Ascending aorta (tissue), 2 donors: ENCODE results near the gene NARS2. TPM values are rescaled to one million over a fixed set of nuclear protein-coding genes. Genes with fewer than 3 reads are reported as not detected.

ENCODE experiments used
- DNase-seq, 2 donors: peaks; one replicate each; pipeline ENCODE4 v3.0.0-alpha.2; 2019; ENCODE audit warnings: low spot score in 2 of 2
- H3K27ac ChIP-seq, 2 donors: fragments of 200-600 bp; sonication (generic); one replicate each; pipeline ENCODE4 v1.5.1; 2016 to 2017; ENCODE audit warnings: mild to moderate bottlenecking in 1 of 2
- H3K27me3 ChIP-seq: fragments of 200-600 bp; sonication (generic); one replicate; pipeline ENCODE4 v1.5.1; 2017
- H3K36me3 ChIP-seq, 2 donors: fragments of 200-600 bp; sonication (generic); one replicate each; pipeline ENCODE4 v1.5.1; 2016
- H3K4me1 ChIP-seq, 2 donors: fragments of 200-600 bp; sonication (generic); one replicate each; pipeline ENCODE4 v1.5.1; 2016 to 2017; ENCODE audit warnings: mild to moderate bottlenecking in 1 of 2
- H3K4me3 ChIP-seq, 2 donors: fragments of 200-600 bp; sonication (generic); one replicate each; pipeline ENCODE4 v1.5.1; 2016 to 2017; ENCODE audit warnings: mild to moderate bottlenecking in 1 of 2
- H3K9me3 ChIP-seq, 2 donors: fragments of 200-600 bp; sonication (generic); one replicate each; pipeline ENCODE4 v1.5.1; 2016
- CTCF ChIP-seq, 3 experiments: fragments of 200-600 bp in 2 of 3; fragments of 450-650 bp in 1 of 3; sonication (generic) in 2 of 3; IDR thresholded peaks; one replicate each; pipeline ENCODE4 v1.5.1; 2016 to 2019; ENCODE audit warnings: antibody characterized with exemption in 3 of 3, mild to moderate bottlenecking in 1 of 3, moderate library complexity in 1 of 3
- intact Hi-C: fragments of 100-400 bp; cut with DNase I; formaldehyde crosslinking; loops from one replicate; pipeline ENCODE4 v1.15.1; 2023
- total RNA-seq: library from RNA; depleted of rRNA; stranded (reverse); fragments of >200 nt; gene quantifications from one replicate; pipeline ENCODE4 v1.1.0, GENCODE V29; 2016

Gene NARS2
- total RNA-seq, 1 donor from 2014 or later = 7.8 TPM

GRCh38 chr11:78459738-78460137 lies 114.9 kb downstream of the NARS2 start:
- Histone ChIP-seq H3K27me3 (no peaks in the 10 kb centered on the region), H3K36me3 (peaks cover 2 to 29% of the 10 kb centered on the region in 2 donors), H3K4me1 (no peaks in the 10 kb centered on the region), H3K9me3 (no peaks in the 10 kb centered on the region), H3K4me3 (no peak overlapping the region), H3K27ac (no peak overlapping the region)
- no peak for TF ChIP-seq CTCF (IDR thresholded peaks at IDR 0.05)
- DNase-seq = no peak
- intact Hi-C loops = no loop called here

DNA sequence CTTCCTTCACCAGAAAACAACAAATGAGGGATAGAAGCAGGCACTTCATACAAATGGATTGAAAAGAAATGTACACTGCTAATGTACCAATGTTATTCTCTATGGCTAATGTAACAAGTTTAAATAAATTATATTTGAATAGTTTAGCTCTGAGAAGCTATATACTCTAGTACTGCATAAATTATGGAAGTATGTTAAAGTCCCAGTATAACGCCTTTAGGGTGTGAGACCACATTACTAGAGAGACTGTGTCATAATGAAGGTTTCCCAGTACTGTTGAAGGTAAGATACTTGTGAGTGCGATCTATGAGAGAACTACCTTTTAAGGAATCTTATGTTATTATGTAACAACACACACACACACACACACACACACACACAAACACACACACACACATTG lies 117.2 kb downstream of the NARS2 start:
- no peak overlapping the region for H3K4me3 ChIP-seq
- no peaks in the 10 kb centered on the region for H3K27me3 ChIP-seq
- no peak for DNase-seq
- H3K4me1 ChIP-seq = no peaks in the 10 kb centered on the region
- no peaks in the 10 kb centered on the region for H3K9me3 ChIP-seq
- no peak overlapping the region for H3K27ac ChIP-seq
- intact Hi-C loops = no loop called here
- no peak for TF ChIP-seq CTCF (IDR thresholded peaks at IDR 0.05)
- H3K36me3 ChIP-seq = peaks cover 0 to 20% of the 10 kb centered on the region in 2 donors

DNA sequence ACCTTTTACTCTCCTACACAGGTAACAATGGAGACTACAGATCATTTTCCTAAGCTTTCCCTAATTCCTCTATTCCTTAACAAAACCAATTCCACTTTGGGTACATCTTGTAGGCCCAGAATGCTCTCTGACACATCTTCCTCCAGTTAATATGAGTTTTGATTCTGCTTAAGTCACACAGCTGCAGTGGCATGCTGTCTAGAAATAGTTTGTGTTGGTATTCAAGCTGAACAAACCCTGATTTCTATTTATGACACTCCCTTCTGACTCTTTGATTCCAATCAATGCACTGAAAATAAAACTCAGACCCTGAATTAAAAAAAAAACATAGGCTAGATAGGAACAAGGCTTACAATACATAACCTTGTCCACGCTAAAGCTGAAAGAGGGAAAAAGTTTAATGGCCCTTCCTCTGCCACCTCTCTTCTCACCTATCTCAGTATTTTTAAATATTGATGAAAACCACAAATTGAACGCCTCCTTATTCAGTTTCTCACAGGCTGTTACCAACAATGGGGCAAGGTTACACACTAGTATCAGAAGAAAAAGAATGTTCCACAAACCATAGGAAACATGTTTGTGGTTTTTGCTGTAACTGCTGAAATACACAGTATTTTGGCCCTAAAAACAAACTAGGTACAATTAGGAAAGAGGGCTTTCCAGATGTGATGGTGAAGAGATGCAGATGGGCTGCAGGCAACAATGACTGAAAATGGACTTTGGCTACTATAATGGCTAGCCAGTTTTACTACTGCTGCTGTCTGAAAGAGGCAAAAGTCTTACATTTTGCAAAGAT lies 121.3 kb downstream of the NARS2 start:
- intact Hi-C loops = no loop called here
- Histone ChIP-seq H3K27me3 (no peaks in the 10 kb centered on the region), H3K36me3 (peaks cover 0 to 16% of the 10 kb centered on the region in 2 donors), H3K9me3 (no peaks in the 10 kb centered on the region), H3K4me3 (no peak overlapping the region), H3K27ac (no peak overlapping the region), H3K4me1 (no peaks in the 10 kb centered on the region)
- no peak for DNase-seq
- no peak for TF ChIP-seq CTCF (IDR thresholded peaks at IDR 0.05)

DNA sequence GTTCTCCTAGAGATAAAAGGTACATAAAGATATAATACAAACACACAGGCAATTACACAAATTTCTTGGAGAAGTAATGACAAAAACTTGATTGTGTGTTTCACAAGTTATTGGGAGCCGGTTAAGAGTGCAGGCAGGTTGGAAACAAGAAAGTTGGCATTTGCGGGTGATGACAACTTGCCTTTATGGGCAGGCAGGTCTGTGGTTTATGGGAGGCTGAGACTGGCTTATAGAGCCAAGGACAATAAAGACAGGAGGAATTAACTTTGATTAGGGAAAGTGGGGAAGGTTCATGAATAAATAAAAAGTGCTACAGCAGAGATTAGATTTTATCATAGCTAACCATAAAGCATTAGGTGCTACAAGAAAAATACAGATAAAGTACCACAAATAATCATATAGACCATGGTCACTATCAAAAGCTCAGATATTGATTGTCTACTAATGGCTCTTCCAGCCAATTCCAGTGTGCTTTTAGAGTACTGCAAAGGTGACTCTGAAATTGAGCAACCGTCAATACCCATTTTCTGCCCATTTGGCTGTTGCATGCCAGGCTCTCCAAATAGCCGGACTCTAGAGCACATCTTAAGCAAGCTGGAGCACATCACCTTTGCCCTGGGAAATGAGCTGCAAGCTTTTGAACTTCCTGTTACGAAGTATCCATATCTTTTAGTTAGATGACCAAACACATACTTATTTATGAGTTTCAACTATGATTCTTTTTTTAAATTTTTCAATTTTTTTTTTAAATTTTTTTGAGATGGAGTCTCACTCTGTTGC lies 123.1 kb downstream of the NARS2 start:
- no peak for TF ChIP-seq CTCF (IDR thresholded peaks at IDR 0.05)
- no peaks in the 10 kb centered on the region for H3K9me3 ChIP-seq

GRCh38 chr11:78450866-78451265 lies 123.8 kb downstream of the NARS2 start:
- H3K4me3 ChIP-seq = no peak overlapping the region
- H3K9me3 ChIP-seq = no peaks in the 10 kb centered on the region
- intact Hi-C loops = no loop called here
- no peak for TF ChIP-seq CTCF (IDR thresholded peaks at IDR 0.05)
- H3K36me3 ChIP-seq = peaks cover 0 to 6% of the 10 kb centered on the region in 2 donors
- DNase-seq = no peak
- no peak overlapping the region for H3K27ac ChIP-seq
- H3K4me1 ChIP-seq = no peaks in the 10 kb centered on the region
- no peaks in the 10 kb centered on the region for H3K27me3 ChIP-seq

More for the DNA sequence above, 123.1 kb downstream of the NARS2 start:
- H3K36me3 ChIP-seq = peaks cover 0 to 7% of the 10 kb centered on the region in 2 donors
- H3K27me3 ChIP-seq = no peaks in the 10 kb centered on the region
- H3K27ac ChIP-seq = no peak overlapping the region
- H3K4me3 ChIP-seq = no peak overlapping the region
- no peaks in the 10 kb centered on the region for H3K4me1 ChIP-seq
- no peak for DNase-seq
- intact Hi-C loops = no loop called here
